ENCODE data around the gene PDE4D.

The PDE4D gene

DNA sequence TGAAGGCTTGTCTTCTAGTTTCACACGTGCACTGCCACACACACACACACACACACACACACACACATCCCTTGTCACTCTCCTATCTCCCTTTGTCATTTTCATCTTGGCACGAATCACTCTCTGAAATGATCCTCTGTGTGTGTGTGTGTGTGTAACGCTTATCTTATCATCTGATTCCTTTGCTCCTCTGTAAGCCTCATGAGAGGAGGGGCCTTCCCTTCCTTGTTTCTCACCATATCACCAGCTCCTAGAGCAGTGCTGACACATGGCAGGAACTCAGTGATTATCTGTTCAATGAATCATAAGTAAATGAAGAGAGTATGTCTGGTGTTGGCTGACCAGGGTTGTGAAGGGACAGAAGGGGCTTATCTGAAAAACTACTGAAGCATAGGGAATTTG, 53.3 kb downstream of the PDE4D start:
- no peak for DNase-seq (ENCODE audit: low read depth in 2 of 3, low spot score in 2 of 3)

DNA sequence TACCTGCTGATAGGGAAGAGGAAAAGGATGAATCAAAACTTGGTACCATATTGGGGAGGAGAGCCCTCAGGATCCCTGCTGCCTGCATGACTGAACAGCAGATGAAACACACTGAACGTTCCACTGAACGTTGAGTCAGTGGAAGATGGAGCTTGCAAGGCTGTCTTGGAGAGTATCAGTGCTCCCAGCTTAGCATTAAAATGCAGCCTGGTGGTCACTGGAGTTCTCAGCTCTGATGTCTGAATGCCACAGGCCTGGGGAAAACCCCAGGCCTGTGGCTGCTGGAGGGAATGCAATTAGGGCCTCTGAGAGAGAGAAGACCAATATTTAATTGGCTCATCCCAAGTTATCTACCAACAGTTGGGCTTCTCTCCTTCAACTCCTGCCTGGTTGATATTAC, 54.5 kb downstream of the PDE4D start:
- DNase-seq (ENCODE audit: low read depth in 2 of 3, low spot score in 2 of 3) = no peak

DNA sequence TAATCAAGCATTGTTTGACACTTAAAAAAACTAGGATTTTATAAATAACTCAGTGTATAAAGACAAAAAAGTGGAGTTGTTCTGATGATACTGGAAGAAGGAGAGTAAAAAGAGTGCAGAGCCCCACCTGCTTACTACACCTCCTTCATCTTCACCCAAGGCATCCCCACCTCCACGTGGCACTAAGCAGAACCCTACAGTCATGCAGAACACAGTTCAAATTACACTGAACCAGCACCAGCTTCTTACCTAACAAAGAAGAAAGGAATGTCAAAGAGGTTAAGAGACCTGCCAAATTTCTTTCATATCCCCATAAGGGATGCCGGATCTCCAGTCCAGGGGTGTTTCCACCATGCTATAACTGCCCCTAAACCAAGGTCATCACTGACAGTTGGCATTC, 55.5 kb downstream of the PDE4D start:
- no peak for DNase-seq (ENCODE audit: low read depth in 2 of 3, low spot score in 2 of 3)

DNA sequence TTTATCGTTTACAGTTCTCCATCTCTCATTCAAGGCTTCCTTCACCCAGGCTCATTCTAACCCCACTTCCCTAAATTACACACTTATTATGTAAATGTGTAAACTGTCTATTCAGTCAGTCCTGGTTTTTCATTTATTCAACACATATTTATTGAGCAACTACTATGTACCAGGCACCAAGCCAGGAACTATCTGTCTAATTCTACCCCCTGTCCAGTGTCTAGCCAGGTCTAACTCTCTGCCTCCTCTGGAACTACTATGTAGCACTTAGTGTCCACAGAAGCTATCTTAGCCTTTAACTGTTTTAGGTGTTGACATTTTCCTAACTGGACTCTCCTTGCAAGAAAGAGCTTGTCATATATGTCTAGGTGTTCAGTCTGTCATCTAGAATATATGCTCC, 56.5 kb downstream of the PDE4D start:
- no peak for DNase-seq (ENCODE audit: low read depth in 2 of 3, low spot score in 2 of 3)

DNA sequence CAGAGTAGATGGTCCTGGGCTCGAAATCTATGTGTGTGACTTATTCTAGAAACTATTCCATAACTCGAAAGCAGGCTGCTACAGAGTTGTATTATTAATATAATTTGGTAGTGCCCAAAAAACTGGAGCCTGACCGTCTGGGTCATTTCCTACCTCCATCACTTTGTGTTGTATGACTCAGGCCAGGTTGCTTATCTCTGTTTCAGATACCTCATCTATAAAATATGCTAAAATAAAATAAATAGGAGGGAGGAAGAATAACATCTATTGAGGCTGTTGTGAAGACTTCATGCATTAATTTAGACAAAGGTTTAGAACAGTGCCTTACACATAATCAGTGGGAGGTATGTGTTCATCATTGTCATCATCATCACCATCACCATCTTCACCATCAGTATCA, 57.7 kb downstream of the PDE4D start:
- DNase-seq (ENCODE audit: low read depth in 2 of 3, low spot score in 2 of 3) = no peak

DNA sequence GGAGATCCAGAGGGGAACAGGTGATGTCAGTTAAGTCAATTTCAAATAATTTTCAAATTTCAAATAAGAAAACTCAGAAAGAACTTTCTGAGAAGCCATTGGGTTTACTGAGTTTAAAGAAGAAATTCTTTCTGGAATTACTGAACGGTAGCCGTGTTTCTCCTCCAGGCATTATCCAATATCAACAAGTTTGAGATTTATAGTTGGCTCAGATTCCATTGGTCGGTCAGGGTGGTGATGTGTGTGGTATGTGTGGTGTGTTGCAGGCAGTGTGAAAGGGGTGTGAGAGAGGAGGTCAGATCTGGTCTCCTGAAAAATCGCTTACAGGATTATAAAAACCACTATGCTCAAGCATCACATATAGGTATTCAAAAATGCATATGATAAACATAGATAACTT, 60.1 kb downstream of the PDE4D start:
- DNase-seq (ENCODE audit: low read depth in 2 of 3, low spot score in 2 of 3) = no peak

DNA sequence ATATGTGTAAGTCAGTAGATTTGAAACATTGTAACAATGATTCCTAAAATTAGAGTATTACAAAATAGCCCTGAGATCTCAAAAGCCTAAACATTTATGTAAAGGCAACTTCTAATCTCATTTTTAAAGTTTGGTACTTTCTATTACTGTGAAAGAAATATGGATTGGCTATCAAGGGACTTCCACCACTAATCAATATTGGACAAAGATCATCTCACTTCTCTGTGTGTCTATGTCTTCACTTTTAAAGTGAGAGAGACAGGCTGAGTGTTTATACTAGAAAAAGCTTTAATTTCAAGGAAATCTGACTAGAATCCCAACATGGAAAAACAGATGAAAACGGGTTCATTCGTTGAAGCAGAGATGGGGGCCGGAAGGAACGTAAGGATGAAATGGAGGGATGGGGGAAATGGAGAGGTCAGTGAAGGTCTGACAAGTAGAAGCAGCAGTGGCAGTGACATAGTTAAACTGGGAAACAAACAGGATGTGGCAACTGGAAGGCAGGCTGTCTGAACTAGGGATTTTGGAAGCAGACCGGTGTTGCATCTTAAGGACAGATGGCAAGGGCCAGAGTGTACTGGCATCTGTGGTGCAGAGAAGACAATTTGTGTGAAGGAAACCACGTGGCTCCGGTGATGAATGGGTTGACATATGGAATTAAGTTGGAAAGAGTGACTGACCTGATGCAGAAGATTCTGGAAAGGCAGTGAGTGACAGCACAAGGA, 60.8 kb downstream of the PDE4D start:
- no peak for DNase-seq (ENCODE audit: low read depth in 2 of 3, low spot score in 2 of 3)

DNA sequence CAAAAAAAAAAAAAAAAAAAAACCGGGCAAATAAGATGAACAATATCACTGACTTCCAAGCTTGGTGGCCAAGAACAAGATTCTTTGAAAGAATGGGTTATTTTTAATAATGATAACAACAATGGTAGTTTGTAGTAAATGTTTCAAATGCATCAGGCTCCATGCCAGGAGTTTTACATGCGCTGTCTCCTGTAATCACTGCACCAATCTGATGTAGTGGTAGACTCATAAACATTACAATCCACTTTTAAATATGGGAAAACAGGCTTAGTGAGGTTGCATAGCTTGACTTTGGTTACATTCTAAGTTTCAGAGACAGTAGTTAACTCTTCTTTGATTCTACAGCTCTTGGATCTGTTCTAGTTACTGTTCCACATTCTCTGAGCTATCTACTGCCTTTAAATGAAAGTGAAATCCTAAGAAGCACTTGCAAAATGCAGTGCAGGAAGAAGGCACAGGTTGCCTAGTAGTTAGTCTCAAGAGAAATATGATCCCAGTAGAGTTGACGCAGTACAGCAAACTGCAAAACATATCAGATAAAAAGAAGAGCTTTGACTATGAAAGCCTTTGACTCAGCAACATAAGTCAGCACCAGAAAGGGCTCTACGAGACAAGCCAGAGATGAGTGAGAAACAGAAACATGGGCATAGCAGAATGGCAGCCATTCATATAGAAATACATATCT, 62.1 kb downstream of the PDE4D start:
- DNase-seq (ENCODE audit: low read depth in 2 of 3, low spot score in 2 of 3) = no peak

DNA sequence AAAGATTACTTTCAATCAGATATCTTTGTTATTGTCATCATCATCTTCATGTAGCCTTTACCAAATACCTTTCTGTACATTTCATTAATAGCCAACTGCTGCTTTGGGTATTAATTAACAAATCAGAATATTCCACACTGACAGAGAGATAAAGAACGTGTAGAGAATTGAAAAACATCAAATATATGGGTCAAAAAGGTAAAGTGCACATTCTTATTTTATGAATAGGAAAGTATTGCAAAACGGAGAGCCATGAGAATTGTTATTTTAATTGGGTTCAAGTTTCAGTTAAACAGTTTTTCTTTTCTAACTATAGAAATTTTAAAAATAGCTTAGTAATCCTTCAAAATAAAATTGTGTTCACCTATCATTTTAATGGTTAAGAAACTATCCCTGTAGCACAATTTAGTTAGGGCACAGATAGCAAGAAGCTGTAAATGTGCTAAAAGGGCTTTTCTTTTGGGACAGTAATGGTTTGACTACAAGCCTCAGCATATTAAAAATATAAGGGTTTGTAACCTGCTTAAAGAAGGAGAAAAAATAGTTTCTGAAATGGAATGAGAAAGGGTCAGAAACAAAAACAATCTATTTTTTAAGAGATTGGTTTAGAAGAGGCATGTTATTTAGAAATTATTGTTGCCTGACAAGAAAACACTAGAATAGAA, 62.9 kb downstream of the PDE4D start:
- DNase-seq (ENCODE audit: low read depth in 2 of 3, low spot score in 2 of 3) = no peak

DNA sequence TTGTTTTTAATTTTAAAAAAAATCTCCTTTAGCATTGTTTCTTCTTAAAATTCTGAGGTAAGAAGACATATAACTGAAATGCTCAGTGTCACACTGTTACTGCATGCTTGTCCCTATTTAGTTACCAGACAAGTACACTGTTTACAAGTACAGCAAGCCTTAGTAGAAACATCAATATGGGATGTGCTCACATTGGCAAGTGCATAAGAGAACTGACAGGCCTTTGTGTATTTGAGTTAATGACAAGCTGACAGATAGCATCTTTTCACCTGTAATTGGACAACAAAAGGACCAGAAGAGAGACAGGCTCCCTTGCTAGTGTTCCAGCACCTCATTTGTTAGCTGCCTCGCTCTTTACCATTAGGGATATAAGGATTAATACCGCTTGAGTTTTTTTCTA, 63.6 kb downstream of the PDE4D start:
- no peak for DNase-seq (ENCODE audit: low read depth in 2 of 3, low spot score in 2 of 3)

DNA sequence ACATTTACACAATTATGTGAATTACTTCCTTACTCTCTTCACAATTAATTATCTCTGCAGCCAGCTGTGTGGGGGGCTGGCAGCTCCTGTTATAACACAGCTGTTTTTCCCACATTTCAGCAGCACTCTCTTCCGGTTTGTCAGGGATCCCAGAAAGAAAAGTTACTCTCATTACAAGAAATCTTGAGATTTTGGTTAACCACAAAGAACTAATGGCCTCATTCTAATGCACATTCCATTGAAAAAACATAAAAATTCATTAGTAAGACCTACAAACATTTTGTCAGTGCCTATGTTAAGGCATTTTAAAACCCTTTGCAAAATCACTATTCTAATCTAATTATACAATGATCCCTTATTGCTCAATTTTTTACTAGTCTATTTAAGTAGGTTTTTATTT, 64.1 kb downstream of the PDE4D start:
- no peak for DNase-seq (ENCODE audit: low read depth in 2 of 3, low spot score in 2 of 3)

DNA sequence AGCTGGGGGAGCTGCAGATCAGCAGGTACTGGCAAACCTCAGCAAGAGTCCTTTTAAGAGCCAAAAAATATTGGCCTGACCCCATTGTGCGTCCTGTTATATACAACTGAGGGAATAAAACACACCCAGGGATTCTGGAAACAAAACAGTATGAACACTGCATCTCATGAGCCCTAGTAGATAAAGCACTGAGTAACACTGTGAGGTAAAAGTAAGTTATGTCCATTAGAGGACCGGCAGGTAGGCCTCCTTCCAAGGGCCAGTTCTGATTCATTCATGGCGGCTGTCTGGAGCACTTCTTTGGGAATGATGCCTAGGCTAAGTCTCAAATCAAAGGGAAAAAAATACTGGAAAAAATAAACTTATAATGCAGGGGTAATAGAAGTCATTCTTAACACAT, 64.9 kb downstream of the PDE4D start:
- DNase-seq (ENCODE audit: low read depth in 2 of 3, low spot score in 2 of 3) = no peak

DNA sequence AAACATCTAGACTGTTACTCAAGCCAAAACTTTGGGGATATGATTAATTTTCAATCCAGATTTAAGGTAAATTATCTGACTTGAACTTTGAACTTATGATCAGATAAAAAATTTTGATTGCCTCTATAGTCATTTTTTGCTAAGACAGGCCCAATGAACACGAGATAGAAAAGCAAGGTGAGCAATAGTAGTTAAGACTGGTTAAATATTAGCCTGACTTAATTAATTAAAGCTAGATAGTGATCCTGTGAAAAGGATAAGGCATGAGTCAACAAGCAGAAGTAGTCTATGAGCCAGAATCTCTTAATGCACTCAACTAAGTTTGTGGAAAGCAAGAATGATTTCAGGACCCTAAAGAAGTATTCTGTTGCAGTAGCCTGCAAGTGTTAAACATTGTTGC, 66.5 kb downstream of the PDE4D start:
- DNase-seq (ENCODE audit: low read depth in 2 of 3, low spot score in 2 of 3) = no peak

DNA sequence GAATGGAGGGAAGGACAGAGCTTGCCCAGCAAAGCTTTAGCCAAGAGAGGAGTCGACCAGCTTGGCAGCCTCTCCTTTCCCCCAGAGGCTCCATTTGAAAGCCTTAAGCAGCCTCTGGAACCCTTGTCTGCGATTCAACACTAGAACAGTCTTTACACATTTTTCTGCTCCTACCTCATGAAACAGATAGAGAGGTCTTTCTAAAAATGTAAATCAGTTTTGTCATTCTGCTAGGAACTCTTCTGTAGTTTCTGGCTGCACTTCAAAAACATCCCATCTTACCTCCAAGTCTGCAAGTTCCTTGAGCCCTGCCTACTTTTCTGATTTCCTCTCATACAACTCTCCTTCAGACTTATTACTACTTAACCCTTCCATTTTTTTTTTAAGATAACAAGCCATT, 70.1 kb downstream of the PDE4D start:
- no peak for DNase-seq (ENCODE audit: low read depth in 2 of 3, low spot score in 2 of 3)

DNA sequence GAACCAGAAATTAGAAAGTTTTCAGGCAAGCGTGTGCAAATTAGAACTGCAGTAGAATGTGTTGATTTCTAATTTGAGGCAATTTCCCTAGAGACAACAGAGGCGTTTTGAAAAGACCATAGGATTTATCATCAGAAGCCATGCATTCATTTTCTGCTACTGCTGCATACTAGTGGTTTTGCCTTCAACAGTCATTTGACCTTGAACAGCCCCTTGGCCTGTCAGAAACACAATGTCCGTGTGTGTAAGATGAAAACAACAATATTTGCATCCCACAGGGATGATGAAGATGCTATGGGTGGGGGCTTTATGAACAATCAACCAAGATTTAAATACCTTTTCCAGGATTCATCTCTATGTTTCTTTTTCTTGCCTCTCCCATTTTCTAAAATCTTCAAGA, 73.7 kb downstream of the PDE4D start:
- no peak for DNase-seq (ENCODE audit: low read depth in 2 of 3, low spot score in 2 of 3)

DNA sequence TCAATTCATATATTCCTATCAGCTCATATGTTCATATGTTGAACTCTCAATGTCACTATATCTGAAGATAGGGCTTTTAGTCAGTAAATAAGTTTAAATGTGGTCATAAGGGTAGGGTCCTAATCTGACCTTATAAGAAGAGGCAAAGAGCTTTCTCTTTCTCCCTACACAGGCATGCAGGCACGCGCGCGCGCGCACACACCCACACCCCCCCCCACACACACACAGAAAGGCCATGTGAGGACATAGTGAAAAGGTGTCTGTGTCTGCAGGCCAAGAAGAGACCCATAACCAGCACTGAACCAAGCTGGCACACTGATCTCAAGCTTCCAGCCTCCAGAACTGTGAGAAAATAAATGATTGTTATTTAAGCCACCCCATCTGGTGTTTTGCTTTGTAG, 76.0 kb downstream of the PDE4D start:
- DNase-seq (ENCODE audit: low read depth in 2 of 3, low spot score in 2 of 3) = no peak

DNA sequence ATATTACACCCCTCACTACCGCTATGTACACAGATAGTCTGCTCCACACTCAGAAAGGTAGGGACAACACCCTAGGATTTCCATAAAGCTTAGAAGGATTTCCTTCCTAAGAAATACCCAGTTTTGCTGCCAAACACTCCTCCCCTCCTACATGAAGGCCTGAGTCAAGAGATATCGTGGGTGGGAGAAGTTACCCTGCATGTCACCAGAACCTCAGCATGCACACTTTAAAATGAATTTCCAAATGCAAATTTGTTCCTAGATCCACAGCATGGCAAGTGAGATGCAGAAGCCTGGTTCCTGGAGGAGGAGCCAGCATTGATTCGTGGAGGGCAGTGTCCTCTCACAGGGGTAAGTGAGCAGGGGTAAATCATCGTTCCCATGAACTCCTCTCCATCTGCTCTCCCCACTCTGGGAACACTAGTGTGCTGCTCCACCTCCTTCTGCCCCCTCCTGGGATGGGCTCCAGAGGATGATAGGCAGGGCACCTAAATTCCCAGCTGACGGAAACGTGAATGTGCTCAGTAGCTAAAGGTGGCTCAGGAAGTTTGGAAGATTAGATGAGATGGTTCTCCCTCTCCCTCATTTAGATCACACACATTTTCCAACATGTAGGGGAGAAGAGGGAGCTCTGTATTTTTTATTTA, 76.7 kb downstream of the PDE4D start:
- DNase-seq (ENCODE audit: low read depth in 2 of 3, low spot score in 2 of 3) = no peak

DNA sequence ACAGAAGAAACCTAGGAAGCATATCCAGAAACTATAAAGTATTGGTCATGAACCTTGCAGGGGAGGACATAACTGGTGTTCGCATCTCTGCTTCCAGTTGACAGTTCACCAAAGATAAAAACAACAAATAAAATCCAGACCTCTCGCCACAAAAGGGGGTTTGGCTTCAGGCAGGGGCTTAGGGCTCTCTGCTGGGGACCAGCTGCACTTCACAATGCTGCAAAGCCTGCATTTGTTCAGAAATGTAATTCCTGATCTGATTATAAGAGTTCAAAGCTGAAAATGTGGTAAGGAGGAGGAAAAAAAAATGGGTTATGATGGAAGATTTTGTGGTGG, 79.0 kb downstream of the PDE4D start:
- no peak for DNase-seq (ENCODE audit: low read depth in 2 of 3, low spot score in 2 of 3)

DNA sequence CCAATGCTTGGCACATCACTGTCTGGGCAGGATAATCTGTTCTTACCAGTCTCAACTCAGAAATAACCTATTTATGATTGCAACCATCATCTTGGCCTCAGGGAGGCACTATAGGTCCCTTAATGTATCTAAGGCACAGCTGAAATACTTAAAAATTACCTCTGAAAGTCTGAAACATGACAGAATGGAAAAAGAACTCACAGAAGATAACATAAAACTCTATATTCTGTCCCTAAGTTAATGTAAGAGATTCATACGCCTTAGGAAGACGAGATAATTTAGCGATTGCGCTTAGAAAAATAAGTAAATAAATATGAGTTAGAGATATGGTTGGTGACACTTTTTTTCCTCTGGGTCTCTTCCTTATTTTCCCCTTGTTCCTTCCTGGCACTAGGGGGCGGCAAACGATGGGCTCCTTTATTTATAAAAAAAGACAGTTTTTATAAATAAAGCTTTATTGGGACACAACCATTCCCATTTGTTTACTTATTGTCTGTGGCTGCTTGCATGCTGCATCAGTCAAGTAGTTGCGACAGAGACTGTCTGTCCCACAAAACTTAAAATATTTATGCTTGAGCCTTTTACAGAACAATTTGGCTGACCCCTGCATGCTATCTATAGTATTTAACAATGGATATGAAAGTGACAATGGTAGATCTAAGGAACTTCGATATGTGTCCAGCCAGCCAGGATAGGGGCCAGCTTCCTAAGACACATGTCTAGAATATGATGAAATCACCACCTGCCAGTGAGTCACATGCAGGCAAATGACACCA, 79.6 kb downstream of the PDE4D start:
- DNase-seq (ENCODE audit: low read depth in 2 of 3, low spot score in 2 of 3) = no peak

DNA sequence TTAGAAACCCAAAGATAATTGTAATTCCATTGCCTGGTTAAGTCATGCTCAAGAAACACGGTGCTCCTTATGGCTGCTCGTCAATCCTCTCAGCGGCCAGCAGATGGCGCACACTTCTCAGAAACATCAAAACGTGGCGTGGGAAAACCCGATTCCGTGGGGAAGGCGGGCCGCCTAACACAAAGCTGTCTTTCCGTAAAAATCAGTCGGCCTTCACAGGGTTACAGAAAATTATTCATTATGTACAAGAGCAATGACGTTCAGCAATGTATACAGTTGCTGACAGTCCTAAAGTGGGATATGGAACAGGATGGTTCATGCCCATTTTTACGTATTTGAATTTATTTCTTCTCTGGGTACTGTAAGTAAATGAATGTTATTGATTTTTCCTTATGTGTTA, 83.5 kb downstream of the PDE4D start:
- peak; percentile 15 to 34 (median 23) for DNase-seq (ENCODE audit: low read depth in 2 of 3, low spot score in 2 of 3)

DNA sequence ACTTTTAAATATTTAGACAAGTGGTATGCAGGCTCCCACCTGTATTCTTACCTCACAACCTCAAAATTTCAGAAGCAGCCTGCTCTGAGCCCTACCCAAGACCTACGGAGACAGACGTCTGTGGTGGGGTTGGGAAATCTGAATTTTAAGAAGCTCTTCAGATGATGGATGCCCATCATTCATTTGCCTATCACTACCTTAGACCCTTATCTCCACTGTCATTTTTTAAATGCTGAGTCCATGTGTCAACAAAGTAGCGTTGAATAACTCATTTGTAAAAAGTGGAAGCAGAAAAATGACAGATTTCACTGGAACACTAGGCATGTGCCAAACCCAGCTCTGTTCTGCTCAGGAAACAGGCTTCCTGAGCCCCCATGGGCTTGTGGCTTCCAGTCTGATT, 85.7 kb downstream of the PDE4D start:
- no peak for DNase-seq (ENCODE audit: low read depth in 2 of 3, low spot score in 2 of 3)
